MM.1S (cell line): Measurements from ENCODE around the gene BMPR2.

Source experiments
- CTCF ChIP-seq: fragments of 300-600 bp; sonication (generic); IDR thresholded peaks from 2 replicates; pipeline ENCODE4 v1.5.1; 2016; ENCODE audit warnings: antibody characterized with exemption, low read length, mixed read lengths
- EZH2 ChIP-seq: fragments of 300-600 bp; sonication (generic); optimal IDR thresholded peaks from 2 replicates; pipeline ENCODE3; 2017; ENCODE audit warnings: low read depth, mild to moderate bottlenecking, antibody characterized with exemption, low read length, mixed read lengths
- EZH2phosphoT487 ChIP-seq: fragments of 300-600 bp; sonication (generic); IDR thresholded peaks from 2 replicates; pipeline ENCODE4 v1.6.1; 2018; ENCODE audit warnings: antibody characterized with exemption, low read length

GRCh38 chr2:202599105-202599504 lies 223.0 kb downstream of the BMPR2 start:
- TF ChIP-seq CTCF, result no peak
- TF ChIP-seq EZH2, result no peak
- no peak for TF ChIP-seq EZH2phosphoT487
